ENCODE data around the gene SMAD9.

SMAD9 gene

DNA sequence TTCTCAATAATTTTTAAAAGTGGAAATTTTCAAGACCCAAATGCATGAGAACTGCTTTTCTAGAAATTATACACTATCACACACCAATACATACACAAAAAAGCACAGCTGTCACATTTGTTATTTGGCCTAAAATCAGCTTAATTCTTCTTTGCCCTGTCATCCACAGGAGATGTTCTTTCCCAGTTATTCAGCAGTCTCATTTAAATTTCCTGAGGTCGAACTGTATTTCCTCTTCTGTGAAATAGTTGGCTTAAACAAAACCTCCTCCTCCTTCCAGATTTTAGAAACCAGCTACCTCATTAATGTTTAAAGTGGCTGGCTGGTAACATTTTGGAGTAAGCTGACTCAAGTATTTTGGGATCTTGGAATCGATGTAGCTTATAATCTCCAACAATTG is 39.1 kb downstream of the SMAD9 start:
- Histone ChIP-seq H3K36me3 (ENCODE audit: control insufficient read depth in 1 of 2, insufficient read depth in 2 of 2, low read depth in 1 of 2, low read length in 2 of 2) (no peaks in the 10 kb centered on the region), H2BK5ac (ENCODE audit: low read depth, low read length, poor library complexity, severe bottlenecking) (no peak overlapping the region), H3K4ac (ENCODE audit: low read depth in 1 of 2, low read length in 2 of 2) (no peak overlapping the region), H3K4me3 (ENCODE audit: insufficient read depth in 1 of 2, low read depth in 1 of 2, low read length in 2 of 2) (no peak overlapping the region), H4K91ac (ENCODE audit: low read length) (no peak overlapping the region), H3K4me1 (ENCODE audit: control insufficient read depth, insufficient read depth, low read depth, low read length) (peaks cover 4% of the 10 kb centered on the region), H2AFZ (ENCODE audit: low read depth, low read length) (no peak overlapping the region), H2BK15ac (ENCODE audit: low read depth, poor library complexity, severe bottlenecking) (no peak overlapping the region), H3K23ac (ENCODE audit: low read length in 2 of 2) (no peak overlapping the region), H3K9ac (ENCODE audit: low read length) (no peak overlapping the region), H3K27ac (ENCODE audit: low read length, poor library complexity, severe bottlenecking) (no peak overlapping the region), H3K27me3 (ENCODE audit: control insufficient read depth in 1 of 2, insufficient read depth in 1 of 2, low read length in 2 of 2) (peaks cover 0 to 1% of the 10 kb centered on the region in 2 experiments), H3K14ac (ENCODE audit: low read length in 2 of 2) (no peak overlapping the region), H3K4me2 (ENCODE audit: low read length, poor library complexity, severe bottlenecking) (no peak overlapping the region), H3K18ac (ENCODE audit: low read depth in 1 of 2, low read length in 2 of 2) (no peak overlapping the region), H2AK5ac (ENCODE audit: low read length, severe bottlenecking) (no peak overlapping the region), H2BK12ac (ENCODE audit: low read length in 2 of 2) (no peak overlapping the region), H3K9me3 (ENCODE audit: control insufficient read depth, low read length) (no peaks in the 10 kb centered on the region), H4K8ac (ENCODE audit: low read length) (no peak overlapping the region), H2BK120ac (ENCODE audit: low read depth, low read length) (no peak overlapping the region), H3K79me1 (replicated peaks; ENCODE audit: low read length, poor library complexity, severe bottlenecking) (no peaks in the 10 kb centered on the region)
- DNase-seq, result no peak
- WGBS, result no CpG with 5 or more reads among the region's 2 CpGs

DNA sequence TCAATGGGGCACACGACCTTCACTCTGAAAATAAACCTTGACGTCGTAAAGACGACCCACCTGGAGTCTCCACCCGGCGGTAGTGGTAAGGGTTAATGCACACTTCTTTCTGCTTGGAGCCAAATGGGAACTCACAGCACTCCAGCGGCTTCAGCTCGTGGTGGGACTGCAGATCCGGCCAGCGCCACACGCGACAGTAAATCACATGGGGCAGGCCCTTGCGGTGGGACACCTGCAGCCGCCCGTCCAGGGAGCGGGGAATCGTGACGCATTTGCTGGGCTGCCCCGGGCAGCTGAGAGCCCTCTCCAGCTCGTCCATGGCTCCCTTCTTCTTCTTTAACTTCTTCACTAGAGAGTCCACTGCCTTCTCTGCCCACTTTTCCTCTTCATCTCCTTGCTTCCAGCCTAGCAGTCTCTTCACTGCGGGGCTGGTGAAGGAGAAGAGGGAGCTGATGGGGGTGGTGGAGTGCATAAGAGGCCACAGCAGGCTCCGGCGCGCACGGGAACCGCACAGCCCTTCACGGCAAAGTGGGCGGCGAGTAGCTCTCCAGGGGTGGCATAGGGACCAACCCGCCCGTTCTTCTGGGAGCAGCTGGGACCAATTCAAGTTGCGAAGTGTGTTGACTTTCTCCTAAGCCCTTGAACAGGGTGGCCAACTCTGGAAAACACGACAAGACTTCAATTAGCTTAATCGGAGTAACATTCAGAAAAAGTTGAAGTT is 40.7 kb downstream of the SMAD9 start:
- WGBS, result 94% methylated on average over 32 of the region's 34 CpGs
- Histone ChIP-seq H2AFZ (ENCODE audit: low read depth, low read length) (no peak overlapping the region), H3K4me3 (ENCODE audit: insufficient read depth in 1 of 2, low read depth in 1 of 2, low read length in 2 of 2) (no peak overlapping the region), H3K79me1 (replicated peaks; ENCODE audit: low read length, poor library complexity, severe bottlenecking) (no peaks in the 10 kb centered on the region), H2BK5ac (ENCODE audit: low read depth, low read length, poor library complexity, severe bottlenecking) (no peak overlapping the region), H2BK12ac (ENCODE audit: low read length in 2 of 2) (no peak overlapping the region), H3K36me3 (ENCODE audit: control insufficient read depth in 1 of 2, insufficient read depth in 2 of 2, low read depth in 1 of 2, low read length in 2 of 2) (no peaks in the 10 kb centered on the region), H3K4me2 (ENCODE audit: low read length, poor library complexity, severe bottlenecking) (no peak overlapping the region), H3K4ac (ENCODE audit: low read depth in 1 of 2, low read length in 2 of 2) (no peak overlapping the region), H3K18ac (ENCODE audit: low read depth in 1 of 2, low read length in 2 of 2) (no peak overlapping the region), H3K4me1 (ENCODE audit: control insufficient read depth, insufficient read depth, low read depth, low read length) (peaks cover 2% of the 10 kb centered on the region), H4K8ac (ENCODE audit: low read length) (no peak overlapping the region), H2BK120ac (ENCODE audit: low read depth, low read length) (no peak overlapping the region), H3K27ac (ENCODE audit: low read length, poor library complexity, severe bottlenecking) (no peak overlapping the region), H3K14ac (ENCODE audit: low read length in 2 of 2) (no peak overlapping the region), H2AK5ac (ENCODE audit: low read length, severe bottlenecking) (no peak overlapping the region), H2BK15ac (ENCODE audit: low read depth, poor library complexity, severe bottlenecking) (no peak overlapping the region), H3K27me3 (ENCODE audit: control insufficient read depth in 1 of 2, insufficient read depth in 1 of 2, low read length in 2 of 2) (no peaks in the 10 kb centered on the region), H4K91ac (ENCODE audit: low read length) (no peak overlapping the region), H3K23ac (ENCODE audit: low read length in 2 of 2) (no peak overlapping the region), H3K9me3 (ENCODE audit: control insufficient read depth, low read length) (no peaks in the 10 kb centered on the region), H3K9ac (ENCODE audit: low read length) (no peak overlapping the region)
- DNase-seq, result no peak

DNA sequence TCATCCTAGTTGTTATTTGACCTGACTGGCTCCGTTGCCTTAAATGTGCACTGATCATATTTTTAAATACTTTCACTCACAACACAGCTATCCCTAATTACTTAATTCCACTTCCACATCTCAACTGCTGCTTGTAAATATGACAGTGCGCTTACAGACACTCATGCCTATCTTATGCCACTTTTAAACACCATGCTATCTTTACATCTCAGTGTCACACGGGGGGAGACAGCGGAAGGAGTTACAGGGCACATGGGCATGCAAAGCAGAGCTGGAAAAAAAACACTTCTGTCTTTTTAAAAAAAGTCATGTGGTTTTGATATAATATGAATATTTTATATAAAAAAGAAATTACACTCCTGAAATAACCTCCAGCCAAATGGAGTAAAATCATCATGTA is 44.1 kb downstream of the SMAD9 start:
- H3K23ac ChIP-seq (ENCODE audit: low read length in 2 of 2), result no peak overlapping the region
- H3K4me1 ChIP-seq (ENCODE audit: control insufficient read depth, insufficient read depth, low read depth, low read length), result peaks cover 3% of the 10 kb centered on the region
- H2BK120ac ChIP-seq (ENCODE audit: low read depth, low read length), result no peak overlapping the region
- no peak for DNase-seq
- no peak overlapping the region for H3K4me2 ChIP-seq (ENCODE audit: low read length, poor library complexity, severe bottlenecking)
- H3K79me1 ChIP-seq (replicated peaks; ENCODE audit: low read length, poor library complexity, severe bottlenecking), result no peaks in the 10 kb centered on the region
- H3K4me3 ChIP-seq (ENCODE audit: insufficient read depth in 1 of 2, low read depth in 1 of 2, low read length in 2 of 2), result no peak overlapping the region
- no peak overlapping the region for H3K14ac ChIP-seq (ENCODE audit: low read length in 2 of 2)
- H3K27me3 ChIP-seq (ENCODE audit: control insufficient read depth in 1 of 2, insufficient read depth in 1 of 2, low read length in 2 of 2), result no peaks in the 10 kb centered on the region
- no peak overlapping the region for H3K18ac ChIP-seq (ENCODE audit: low read depth in 1 of 2, low read length in 2 of 2)
- H3K9me3 ChIP-seq (ENCODE audit: control insufficient read depth, low read length), result no peaks in the 10 kb centered on the region
- H3K27ac ChIP-seq (ENCODE audit: low read length, poor library complexity, severe bottlenecking), result no peak overlapping the region
- H4K91ac ChIP-seq (ENCODE audit: low read length), result no peak overlapping the region
- no peak overlapping the region for H2AK5ac ChIP-seq (ENCODE audit: low read length, severe bottlenecking)
- H2BK5ac ChIP-seq (ENCODE audit: low read depth, low read length, poor library complexity, severe bottlenecking), result no peak overlapping the region
- no peak overlapping the region for H3K4ac ChIP-seq (ENCODE audit: low read depth in 1 of 2, low read length in 2 of 2)
- no peak overlapping the region for H2AFZ ChIP-seq (ENCODE audit: low read depth, low read length)
- H3K9ac ChIP-seq (ENCODE audit: low read length), result no peak overlapping the region
- no peaks in the 10 kb centered on the region for H3K36me3 ChIP-seq (ENCODE audit: control insufficient read depth in 1 of 2, insufficient read depth in 2 of 2, low read depth in 1 of 2, low read length in 2 of 2)
- H4K8ac ChIP-seq (ENCODE audit: low read length), result no peak overlapping the region
- H2BK12ac ChIP-seq (ENCODE audit: low read length in 2 of 2), result no peak overlapping the region
- no peak overlapping the region for H2BK15ac ChIP-seq (ENCODE audit: low read depth, poor library complexity, severe bottlenecking)
- WGBS, result 91% methylated on average over 2 of the region's 4 CpGs

DNA sequence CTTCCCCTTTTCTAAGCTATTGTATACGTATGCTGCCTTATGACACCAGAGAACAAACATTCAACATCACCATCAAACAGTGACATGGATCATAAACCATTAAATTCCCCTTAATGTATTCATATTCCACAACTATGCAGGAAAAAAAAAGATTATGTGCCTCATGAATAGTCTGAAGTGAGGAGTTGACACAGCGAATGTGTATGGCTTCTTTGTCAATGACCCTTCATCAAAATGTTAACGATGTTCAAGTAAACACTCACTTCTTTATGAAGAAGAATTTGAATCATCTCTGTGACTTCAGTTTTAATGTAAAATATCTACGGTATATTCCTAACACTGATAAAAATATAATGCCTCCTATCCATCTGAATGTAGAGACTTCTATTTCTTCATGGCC is 44.6 kb downstream of the SMAD9 start:
- no peak overlapping the region for H3K4me2 ChIP-seq (ENCODE audit: low read length, poor library complexity, severe bottlenecking)
- H3K27ac ChIP-seq (ENCODE audit: low read length, poor library complexity, severe bottlenecking), result no peak overlapping the region
- H2AFZ ChIP-seq (ENCODE audit: low read depth, low read length), result no peak overlapping the region
- no peak overlapping the region for H3K18ac ChIP-seq (ENCODE audit: low read depth in 1 of 2, low read length in 2 of 2)
- no peaks in the 10 kb centered on the region for H3K36me3 ChIP-seq (ENCODE audit: control insufficient read depth in 1 of 2, insufficient read depth in 2 of 2, low read depth in 1 of 2, low read length in 2 of 2)
- H2BK120ac ChIP-seq (ENCODE audit: low read depth, low read length), result no peak overlapping the region
- H4K91ac ChIP-seq (ENCODE audit: low read length), result no peak overlapping the region
- peaks cover 3% of the 10 kb centered on the region for H3K4me1 ChIP-seq (ENCODE audit: control insufficient read depth, insufficient read depth, low read depth, low read length)
- H2BK5ac ChIP-seq (ENCODE audit: low read depth, low read length, poor library complexity, severe bottlenecking), result no peak overlapping the region
- no peaks in the 10 kb centered on the region for H3K9me3 ChIP-seq (ENCODE audit: control insufficient read depth, low read length)
- H2AK5ac ChIP-seq (ENCODE audit: low read length, severe bottlenecking), result no peak overlapping the region
- H4K8ac ChIP-seq (ENCODE audit: low read length), result no peak overlapping the region
- no peak for DNase-seq
- no peak overlapping the region for H3K4ac ChIP-seq (ENCODE audit: low read depth in 1 of 2, low read length in 2 of 2)
- H3K79me1 ChIP-seq (replicated peaks; ENCODE audit: low read length, poor library complexity, severe bottlenecking), result no peaks in the 10 kb centered on the region
- no peak overlapping the region for H3K23ac ChIP-seq (ENCODE audit: low read length in 2 of 2)
- 100% methylated on average over 1 of the region's 4 CpGs for WGBS
- no peak overlapping the region for H3K9ac ChIP-seq (ENCODE audit: low read length)
- no peak overlapping the region for H3K4me3 ChIP-seq (ENCODE audit: insufficient read depth in 1 of 2, low read depth in 1 of 2, low read length in 2 of 2)
- no peak overlapping the region for H2BK15ac ChIP-seq (ENCODE audit: low read depth, poor library complexity, severe bottlenecking)
- no peaks in the 10 kb centered on the region for H3K27me3 ChIP-seq (ENCODE audit: control insufficient read depth in 1 of 2, insufficient read depth in 1 of 2, low read length in 2 of 2)
- H3K14ac ChIP-seq (ENCODE audit: low read length in 2 of 2), result no peak overlapping the region
- H2BK12ac ChIP-seq (ENCODE audit: low read length in 2 of 2), result no peak overlapping the region
